HL-60 (cell line): ENCODE data around the gene BRWD1.

Source experiments
- GABPA ChIP-seq: IDR thresholded peaks from 2 replicates; pipeline ENCODE4 v1.6.1; 2012; ENCODE audit warnings: low read depth
- POLR2AphosphoS5 ChIP-seq: IDR thresholded peaks from 2 replicates; pipeline ENCODE4 v1.6.1; 2012; ENCODE audit warnings: low read depth
- SPI1 ChIP-seq: IDR thresholded peaks from 2 replicates; pipeline ENCODE4 v1.6.1; 2012; ENCODE audit warnings: low read depth, mild to moderate bottlenecking, borderline replicate concordance
- TF ChIP-seq, protein P1 (sequence below): IDR thresholded peaks from one replicate; pipeline ENCODE4 v1.5.1; 2011; ENCODE audit warnings: low read length, control low read depth, inconsistent platforms; ENCODE audit not compliant: insufficient read depth
- TF ChIP-seq, protein P2 (sequence below): IDR thresholded peaks from 2 replicates; pipeline ENCODE4 v1.6.1; 2012; ENCODE audit warnings: low read depth; ENCODE audit not compliant: insufficient replicate concordance

DNA sequence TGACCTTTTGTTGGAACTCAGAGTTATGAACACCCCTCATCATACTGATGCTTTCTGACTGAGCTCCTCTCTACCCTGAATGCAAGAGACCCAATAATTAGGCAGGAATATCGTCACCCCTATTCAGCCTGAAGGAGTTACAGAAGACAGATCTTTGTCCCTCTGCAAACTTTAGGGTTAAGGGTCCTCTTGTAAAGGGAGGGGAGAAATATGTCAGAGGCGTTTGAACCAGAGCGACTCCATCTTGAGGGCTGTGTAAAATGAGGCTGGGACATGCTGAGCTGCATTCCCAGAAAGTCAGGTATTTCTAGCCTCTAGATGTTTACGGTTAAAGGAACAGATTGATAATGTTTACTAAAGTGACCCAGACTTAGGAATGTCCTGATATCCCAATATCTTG is 46.0 kb upstream of the BRWD1 start:
- no peak for TF ChIP-seq POLR2AphosphoS5
- TF ChIP-seq, protein P1, sequence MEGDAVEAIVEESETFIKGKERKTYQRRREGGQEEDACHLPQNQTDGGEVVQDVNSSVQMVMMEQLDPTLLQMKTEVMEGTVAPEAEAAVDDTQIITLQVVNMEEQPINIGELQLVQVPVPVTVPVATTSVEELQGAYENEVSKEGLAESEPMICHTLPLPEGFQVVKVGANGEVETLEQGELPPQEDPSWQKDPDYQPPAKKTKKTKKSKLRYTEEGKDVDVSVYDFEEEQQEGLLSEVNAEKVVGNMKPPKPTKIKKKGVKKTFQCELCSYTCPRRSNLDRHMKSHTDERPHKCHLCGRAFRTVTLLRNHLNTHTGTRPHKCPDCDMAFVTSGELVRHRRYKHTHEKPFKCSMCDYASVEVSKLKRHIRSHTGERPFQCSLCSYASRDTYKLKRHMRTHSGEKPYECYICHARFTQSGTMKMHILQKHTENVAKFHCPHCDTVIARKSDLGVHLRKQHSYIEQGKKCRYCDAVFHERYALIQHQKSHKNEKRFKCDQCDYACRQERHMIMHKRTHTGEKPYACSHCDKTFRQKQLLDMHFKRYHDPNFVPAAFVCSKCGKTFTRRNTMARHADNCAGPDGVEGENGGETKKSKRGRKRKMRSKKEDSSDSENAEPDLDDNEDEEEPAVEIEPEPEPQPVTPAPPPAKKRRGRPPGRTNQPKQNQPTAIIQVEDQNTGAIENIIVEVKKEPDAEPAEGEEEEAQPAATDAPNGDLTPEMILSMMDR = no peak
- TF ChIP-seq GABPA = no peak
- TF ChIP-seq SPI1 = no peak
- TF ChIP-seq, protein P2, sequence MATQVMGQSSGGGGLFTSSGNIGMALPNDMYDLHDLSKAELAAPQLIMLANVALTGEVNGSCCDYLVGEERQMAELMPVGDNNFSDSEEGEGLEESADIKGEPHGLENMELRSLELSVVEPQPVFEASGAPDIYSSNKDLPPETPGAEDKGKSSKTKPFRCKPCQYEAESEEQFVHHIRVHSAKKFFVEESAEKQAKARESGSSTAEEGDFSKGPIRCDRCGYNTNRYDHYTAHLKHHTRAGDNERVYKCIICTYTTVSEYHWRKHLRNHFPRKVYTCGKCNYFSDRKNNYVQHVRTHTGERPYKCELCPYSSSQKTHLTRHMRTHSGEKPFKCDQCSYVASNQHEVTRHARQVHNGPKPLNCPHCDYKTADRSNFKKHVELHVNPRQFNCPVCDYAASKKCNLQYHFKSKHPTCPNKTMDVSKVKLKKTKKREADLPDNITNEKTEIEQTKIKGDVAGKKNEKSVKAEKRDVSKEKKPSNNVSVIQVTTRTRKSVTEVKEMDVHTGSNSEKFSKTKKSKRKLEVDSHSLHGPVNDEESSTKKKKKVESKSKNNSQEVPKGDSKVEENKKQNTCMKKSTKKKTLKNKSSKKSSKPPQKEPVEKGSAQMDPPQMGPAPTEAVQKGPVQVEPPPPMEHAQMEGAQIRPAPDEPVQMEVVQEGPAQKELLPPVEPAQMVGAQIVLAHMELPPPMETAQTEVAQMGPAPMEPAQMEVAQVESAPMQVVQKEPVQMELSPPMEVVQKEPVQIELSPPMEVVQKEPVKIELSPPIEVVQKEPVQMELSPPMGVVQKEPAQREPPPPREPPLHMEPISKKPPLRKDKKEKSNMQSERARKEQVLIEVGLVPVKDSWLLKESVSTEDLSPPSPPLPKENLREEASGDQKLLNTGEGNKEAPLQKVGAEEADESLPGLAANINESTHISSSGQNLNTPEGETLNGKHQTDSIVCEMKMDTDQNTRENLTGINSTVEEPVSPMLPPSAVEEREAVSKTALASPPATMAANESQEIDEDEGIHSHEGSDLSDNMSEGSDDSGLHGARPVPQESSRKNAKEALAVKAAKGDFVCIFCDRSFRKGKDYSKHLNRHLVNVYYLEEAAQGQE = no peak
